ENCODE results near the gene PSMG3. TPM values are rescaled to one million over a fixed set of nuclear protein-coding genes. Genes with fewer than 3 reads are reported as not detected.

Gene PSMG3
- total RNA-seq, 1 experiment from 2014 or later = 59.4 TPM

GRCh38 chr7:1538544-1539180, 31.2 kb downstream of the PSMG3 start:
- ChIA-PET POLR2A (no interaction called here), CTCF (no interaction called here)
- TF ChIP-seq TCF7L2 (IDR thresholded peaks at IDR 0.05; ENCODE audit: low read depth, low read length) (no peak), REST (IDR thresholded peaks at IDR 0.05; ENCODE audit: insufficient read depth in 1 of 2, low read depth in 2 of 2, low read length in 1 of 2) (peak in 1 of 2 experiments; percentile 76; a peak in 1 of 4 replicates), POLR2AphosphoS5 (IDR thresholded peaks at IDR 0.05; ENCODE audit: low read depth, low read length) (0 out of 2 replicates have a peak, but pooled peaks have one; percentile 8), SIN3A (IDR thresholded peaks at IDR 0.05; ENCODE audit: borderline replicate concordance, insufficient read depth, low read depth, low read length) (no peak)
- peaks cover 3% of the 10 kb centered on the region; the same call in 1 of the 2 replicates for H3K36me3 ChIP-seq (ENCODE audit: control insufficient read depth, insufficient read depth, low read length)
- DNase-seq (ENCODE audit: low read depth, low spot score) = no peak
- in situ Hi-C loops (cut with HindIII; ENCODE audit: low pct_unique_long_range_greater_than_20kb, low sequenced_read_pairs) = no loop called here
- intact Hi-C loops (cut with micrococcal nuclease; ENCODE audit: unreplicated experiment) = no loop called here
- no peaks in the 10 kb centered on the region for H3K27me3 ChIP-seq (ENCODE audit: control insufficient read depth, insufficient read depth, low read length)
- H3K27ac ChIP-seq (ENCODE audit: low read length) = peak overlapping the region; percentile 88
- BruUV-seq (replicated peaks) = no TSS peak
- no peaks in the 10 kb centered on the region for H3K9me3 ChIP-seq (ENCODE audit: control insufficient read depth, insufficient read depth, low read depth, low read length)
- peaks cover 76% of the 10 kb centered on the region for H3K4me1 ChIP-seq (ENCODE audit: control insufficient read depth, insufficient read depth, low read length)
- peak overlapping the region; percentile 52 to 70 for H3K4me3 ChIP-seq (ENCODE audit: low read depth in 2 of 2, low read length in 2 of 2)
- ATAC-seq = no peak

DNA sequence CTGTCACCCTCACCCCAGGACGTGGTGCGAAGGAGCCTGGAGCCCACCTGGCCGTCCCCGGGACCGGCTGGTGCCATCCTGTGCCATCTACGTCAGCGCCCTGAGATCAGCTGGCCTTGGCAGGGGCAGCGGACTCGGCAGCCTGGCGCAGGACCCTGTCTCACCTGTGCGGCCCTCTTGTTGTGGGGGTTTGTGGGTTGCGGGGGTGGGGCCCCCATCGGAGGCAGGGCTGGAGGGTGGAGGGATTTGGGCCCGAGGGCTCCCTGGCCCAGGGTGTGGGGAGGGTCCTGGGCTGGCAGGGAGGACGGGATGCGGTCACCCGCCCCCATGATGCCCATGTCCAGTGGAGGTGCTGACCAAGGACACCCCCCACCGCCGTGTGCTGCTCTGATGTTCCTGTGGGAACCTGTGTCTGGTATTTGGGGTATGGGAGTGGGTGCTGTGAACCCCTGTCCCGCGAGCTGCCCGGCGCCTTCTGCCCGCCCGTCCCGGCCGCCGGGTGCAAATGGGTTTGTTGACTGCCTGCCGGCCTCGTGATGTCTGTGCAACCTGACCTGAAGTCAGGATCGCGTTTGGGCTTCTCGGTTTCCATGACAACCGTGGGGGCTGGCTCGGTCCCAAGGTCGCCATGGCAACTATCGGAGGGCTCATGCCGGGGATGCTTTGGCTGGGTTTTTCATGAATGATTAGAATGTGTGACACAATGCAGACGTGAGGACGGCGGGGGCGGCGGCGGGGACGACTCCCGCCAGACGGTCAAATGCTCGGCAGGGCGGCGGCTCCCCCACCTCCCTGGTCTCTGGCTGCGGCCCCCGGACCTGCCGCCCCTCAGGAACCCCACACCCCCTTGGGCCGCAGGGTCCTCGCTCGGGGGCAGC, 32.1 kb downstream of the PSMG3 start:
- CTCF ChIA-PET = interaction anchor here (1.1 kb wide), 1 partner anchor 31 kb away, joined by 3 read pairs; no protein-coding TSS in a partner anchor
- Histone ChIP-seq H3K27ac (ENCODE audit: low read length) (peak overlapping the region; percentile 88), H3K27me3 (ENCODE audit: control insufficient read depth, insufficient read depth, low read length) (no peaks in the 10 kb centered on the region), H3K9me3 (ENCODE audit: control insufficient read depth, insufficient read depth, low read depth, low read length) (no peaks in the 10 kb centered on the region), H3K36me3 (ENCODE audit: control insufficient read depth, insufficient read depth, low read length) (peaks cover 3% of the 10 kb centered on the region; the same call in 1 of the 2 replicates), H3K4me1 (ENCODE audit: control insufficient read depth, insufficient read depth, low read length) (peaks cover 74% of the 10 kb centered on the region), H3K4me3 (ENCODE audit: low read depth in 2 of 2, low read length in 2 of 2) (peak overlapping the region; percentile 52 to 70)
- no peak for TF ChIP-seq SIN3A (IDR thresholded peaks at IDR 0.05; ENCODE audit: borderline replicate concordance, insufficient read depth, low read depth, low read length)
- TF ChIP-seq REST (IDR thresholded peaks at IDR 0.05; ENCODE audit: insufficient read depth in 1 of 2, low read depth in 2 of 2, low read length in 1 of 2) = 0 out of 4 replicates have a peak, but pooled peaks of 1 of the 2 experiments have one; percentile 5
- in situ Hi-C loops (cut with HindIII; ENCODE audit: low pct_unique_long_range_greater_than_20kb, low sequenced_read_pairs) (no loop called here), intact Hi-C loops (cut with micrococcal nuclease; ENCODE audit: unreplicated experiment) (loop anchor here (2.0 kb wide), 1 partner anchor 33 kb away; the partner anchor contains the start of gene INTS1)
- POLR2A ChIA-PET = interaction anchor here (0.5 to 1.1 kb wide), 3 partner anchors 10 to 72 kb away, joined by 3 to 5 read pairs (median 4); no protein-coding TSS in a partner anchor
- TSS peak; percentile 58 for BruUV-seq (replicated peaks)
- ATAC-seq = peak; percentile 5
- no peak for DNase-seq (ENCODE audit: low read depth, low spot score)

All from Panc1 (cell line).